A549 treated with AZD9567 at 1 μM for 4 hours (cell line): ENCODE data around the gene HBM. TPM values are rescaled to one million over a fixed set of nuclear protein-coding genes. Genes with fewer than 3 reads are reported as not detected.

Experiments used
- total RNA-seq: library from RNA; stranded (reverse); fragments of 200-300 nt; extraction: Qiagen RNA extraction; gene quantifications from 5 replicates; pipeline ENCODE4 v1.2.3, GENCODE V29; 2022; ENCODE audit not compliant: insufficient read depth

Gene HBM, protein sequence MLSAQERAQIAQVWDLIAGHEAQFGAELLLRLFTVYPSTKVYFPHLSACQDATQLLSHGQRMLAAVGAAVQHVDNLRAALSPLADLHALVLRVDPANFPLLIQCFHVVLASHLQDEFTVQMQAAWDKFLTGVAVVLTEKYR
- total RNA-seq = not detected in 5 replicates

GRCh38 chr16:165539-166374 lies at the start of gene HBM:
TSS of gene HBM (plus strand) at chr16:165978. CDS start at chr16:165998, 20 bp downstream.

GRCh38 chr16:152141-153128 lies 13.3 kb upstream of the HBM start, which contains the start of gene HBZ:
TSS of gene HBZ (plus strand) at chr16:152644. CDS start at chr16:152910, 266 bp downstream.

DNA sequence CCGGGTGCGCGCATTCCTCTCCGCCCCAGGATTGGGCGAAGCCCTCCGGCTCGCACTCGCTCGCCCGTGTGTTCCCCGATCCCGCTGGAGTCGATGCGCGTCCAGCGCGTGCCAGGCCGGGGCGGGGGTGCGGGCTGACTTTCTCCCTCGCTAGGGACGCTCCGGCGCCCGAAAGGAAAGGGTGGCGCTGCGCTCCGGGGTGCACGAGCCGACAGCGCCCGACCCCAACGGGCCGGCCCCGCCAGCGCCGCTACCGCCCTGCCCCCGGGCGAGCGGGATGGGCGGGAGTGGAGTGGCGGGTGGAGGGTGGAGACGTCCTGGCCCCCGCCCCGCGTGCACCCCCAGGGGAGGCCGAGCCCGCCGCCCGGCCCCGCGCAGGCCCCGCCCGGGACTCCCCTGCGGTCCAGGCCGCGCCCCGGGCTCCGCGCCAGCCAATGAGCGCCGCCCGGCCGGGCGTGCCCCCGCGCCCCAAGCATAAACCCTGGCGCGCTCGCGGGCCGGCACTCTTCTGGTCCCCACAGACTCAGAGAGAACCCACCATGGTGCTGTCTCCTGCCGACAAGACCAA lies 6.7 kb downstream of the HBM start, which contains the start of gene HBA2:
Gene HBA2 (plus strand): TSS at position 503 of the 568 bp plus-strand sequence. CDS start 37 bp downstream, at position 540.

DNA sequence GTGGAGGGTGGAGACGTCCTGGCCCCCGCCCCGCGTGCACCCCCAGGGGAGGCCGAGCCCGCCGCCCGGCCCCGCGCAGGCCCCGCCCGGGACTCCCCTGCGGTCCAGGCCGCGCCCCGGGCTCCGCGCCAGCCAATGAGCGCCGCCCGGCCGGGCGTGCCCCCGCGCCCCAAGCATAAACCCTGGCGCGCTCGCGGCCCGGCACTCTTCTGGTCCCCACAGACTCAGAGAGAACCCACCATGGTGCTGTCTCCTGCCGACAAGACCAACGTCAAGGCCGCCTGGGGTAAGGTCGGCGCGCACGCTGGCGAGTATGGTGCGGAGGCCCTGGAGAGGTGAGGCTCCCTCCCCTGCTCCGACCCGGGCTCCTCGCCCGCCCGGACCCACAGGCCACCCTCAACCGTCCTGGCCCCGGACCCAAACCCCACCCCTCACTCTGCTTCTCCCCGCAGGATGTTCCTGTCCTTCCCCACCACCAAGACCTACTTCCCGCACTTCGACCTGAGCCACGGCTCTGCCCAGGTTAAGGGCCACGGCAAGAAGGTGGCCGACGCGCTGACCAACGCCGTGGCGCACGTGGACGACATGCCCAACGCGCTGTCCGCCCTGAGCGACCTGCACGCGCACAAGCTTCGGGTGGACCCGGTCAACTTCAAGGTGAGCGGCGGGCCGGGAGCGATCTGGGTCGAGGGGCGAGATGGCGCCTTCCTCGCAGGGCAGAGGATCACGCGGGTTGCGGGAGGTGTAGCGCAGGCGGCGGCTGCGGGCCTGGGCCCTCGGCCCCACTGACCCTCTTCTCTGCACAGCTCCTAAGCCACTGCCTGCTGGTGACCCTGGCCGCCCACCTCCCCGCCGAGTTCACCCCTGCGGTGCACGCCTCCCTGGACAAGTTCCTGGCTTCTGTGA lies 11.0 kb downstream of the HBM start, which contains the start of gene HBA1:
Gene HBA1 (plus strand): TSS at position 204 of the 906 bp plus-strand sequence. CDS start 37 bp downstream, at position 241.

DNA sequence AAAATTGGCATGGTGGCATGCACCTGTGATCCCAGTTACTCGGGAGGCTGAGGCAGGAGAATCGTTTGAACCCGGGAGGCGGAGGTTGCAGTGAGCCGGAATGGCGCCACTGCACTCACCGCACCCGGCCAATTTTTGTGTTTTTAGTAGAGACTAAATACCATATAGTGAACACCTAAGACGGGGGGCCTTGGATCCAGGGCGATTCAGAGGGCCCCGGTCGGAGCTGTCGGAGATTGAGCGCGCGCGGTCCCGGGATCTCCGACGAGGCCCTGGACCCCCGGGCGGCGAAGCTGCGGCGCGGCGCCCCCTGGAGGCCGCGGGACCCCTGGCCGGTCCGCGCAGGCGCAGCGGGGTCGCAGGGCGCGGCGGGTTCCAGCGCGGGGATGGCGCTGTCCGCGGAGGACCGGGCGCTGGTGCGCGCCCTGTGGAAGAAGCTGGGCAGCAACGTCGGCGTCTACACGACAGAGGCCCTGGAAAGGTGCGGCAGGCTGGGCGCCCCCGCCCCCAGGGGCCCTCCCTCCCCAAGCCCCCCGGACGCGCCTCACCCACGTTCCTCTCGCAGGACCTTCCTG lies 14.4 kb downstream of the HBM start, which contains the start of gene HBQ1:
Gene HBQ1 (plus strand): TSS at position 359 of the 575 bp plus-strand sequence. CDS start 28 bp downstream, at position 387.

Other genes starting within 250 kb of the HBM start
- gene POLR3K, start 112.4 kb upstream of the HBM start, total RNA-seq = 29.9 to 41.1 TPM (median 37.5 TPM) in 5 replicates
- gene SNRNP25, start 112.2 kb upstream of the HBM start, total RNA-seq = 70.0 to 81.8 TPM (median 75.7 TPM) in 5 replicates
- 18.8 to 31.2 TPM (median 28.5 TPM) in 5 replicates for gene RHBDF1, start 93.3 kb upstream of the HBM start, total RNA-seq
- 52.2 to 79.0 TPM (median 74.7 TPM) in 5 replicates for gene MPG, start 87.8 kb upstream of the HBM start, total RNA-seq
- 25.3 to 28.4 TPM (median 26.4 TPM) in 5 replicates for gene NPRL3, start 27.3 kb upstream of the HBM start, total RNA-seq
- gene HBZ, start 13.3 kb upstream of the HBM start, total RNA-seq = 0.18 TPM in 1 of 5 replicates, not detected in the others
- gene HBA2, start 6.9 kb downstream of the HBM start, total RNA-seq = 0.29 to 1.0 TPM (median 1.0 TPM) in 3 of 5 replicates, not detected in the others
- gene HBA1, start 10.7 kb downstream of the HBM start, total RNA-seq = 1.2 to 1.9 TPM (median 1.5 TPM) in 4 of 5 replicates, not detected in the other
- 6.4 to 8.0 TPM (median 7.1 TPM) in 5 replicates for gene HBQ1, start 14.5 kb downstream of the HBM start, total RNA-seq
- 43.0 to 55.3 TPM (median 52.7 TPM) in 5 replicates for gene LUC7L, start 63.5 kb downstream of the HBM start, total RNA-seq
- 39.1 to 52.9 TPM (median 51.9 TPM) in 5 replicates for gene FAM234A, start 68.8 kb downstream of the HBM start, total RNA-seq
- gene RGS11, start 110.0 kb downstream of the HBM start, total RNA-seq = 2.3 to 5.7 TPM (median 3.9 TPM) in 5 replicates
- 2.9 to 3.7 TPM (median 3.0 TPM) in 5 replicates for gene ARHGDIG, start 114.6 kb downstream of the HBM start, total RNA-seq
- gene PDIA2, start 117.2 kb downstream of the HBM start, total RNA-seq = 0.16 to 0.67 TPM (median 0.29 TPM) in 4 of 5 replicates, not detected in the other
- gene AXIN1, start 186.7 kb downstream of the HBM start, total RNA-seq = 21.4 to 36.9 TPM (median 34.6 TPM) in 5 replicates
- gene MRPL28, start 204.6 kb downstream of the HBM start, total RNA-seq = 112 to 128 TPM (median 125 TPM) in 5 replicates
- 36.0 to 40.7 TPM (median 37.3 TPM) in 5 replicates for gene PGAP6, start 216.0 kb downstream of the HBM start, total RNA-seq
- gene NME4, start 231.2 kb downstream of the HBM start, total RNA-seq = 326 to 424 TPM (median 419 TPM) in 5 replicates
- gene DECR2, start 235.9 kb downstream of the HBM start, total RNA-seq = 22.9 to 32.3 TPM (median 31.6 TPM) in 5 replicates